Colon (tissue), 2 donors: Measurements from ENCODE around the gene HDAC9.

Experiments used
- FAIRE-seq: peaks from 2 replicates; lab custom pipeline; 2012; peaks lifted over from hg19 to GRCh38; lab: Jason Lieb, UNC
- donor health status: control.
- donor health status: control.

The HDAC9 gene

DNA sequence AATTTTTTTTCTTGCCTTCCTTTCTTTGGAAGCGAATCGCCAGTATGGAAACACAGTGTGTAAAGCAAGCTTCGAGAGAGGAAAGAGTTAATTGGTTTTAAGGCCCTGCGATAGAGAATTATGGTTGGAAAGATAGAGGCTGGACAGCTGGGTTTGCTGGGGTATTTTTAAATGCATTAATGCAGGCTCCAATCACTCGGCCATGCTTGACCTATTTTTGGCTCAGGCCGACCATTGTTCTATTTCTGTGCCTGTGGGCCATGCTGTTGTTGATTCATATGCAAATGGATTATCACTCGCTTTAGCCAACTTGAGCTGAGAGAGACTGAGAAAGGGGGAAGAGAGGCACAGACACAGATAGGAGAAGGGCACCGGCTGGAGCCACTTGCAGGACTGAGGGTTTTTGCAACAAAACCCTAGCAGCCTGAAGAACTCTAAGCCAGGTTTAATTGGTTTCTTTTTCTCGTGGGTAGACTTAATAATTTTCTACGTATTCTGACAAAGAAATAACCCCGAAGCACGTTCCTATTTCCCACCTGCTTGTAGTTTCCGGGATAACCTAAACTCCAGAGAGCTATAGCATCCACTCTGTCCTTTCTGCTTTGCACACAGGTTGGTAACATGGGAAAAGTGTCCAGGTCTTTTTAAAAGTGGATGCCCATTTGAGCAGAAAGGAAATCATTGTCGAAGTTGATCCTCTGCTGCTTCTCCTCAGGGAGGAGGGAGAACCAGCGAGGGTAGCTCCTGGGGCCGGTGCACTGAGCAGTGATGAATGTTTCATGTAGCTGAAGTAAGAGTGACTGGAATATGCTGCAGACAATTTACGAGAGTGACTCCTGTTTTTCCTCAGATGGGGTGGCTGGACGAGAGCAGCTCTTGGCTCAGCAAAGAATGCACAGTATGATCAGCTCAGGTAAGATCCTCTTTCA is at the start of gene HDAC9:
Gene HDAC9 (plus strand): TSS at position 338 of the 929 bp plus-strand sequence. CDS start 554 bp downstream, at position 892.
- FAIRE-seq = no peak

DNA sequence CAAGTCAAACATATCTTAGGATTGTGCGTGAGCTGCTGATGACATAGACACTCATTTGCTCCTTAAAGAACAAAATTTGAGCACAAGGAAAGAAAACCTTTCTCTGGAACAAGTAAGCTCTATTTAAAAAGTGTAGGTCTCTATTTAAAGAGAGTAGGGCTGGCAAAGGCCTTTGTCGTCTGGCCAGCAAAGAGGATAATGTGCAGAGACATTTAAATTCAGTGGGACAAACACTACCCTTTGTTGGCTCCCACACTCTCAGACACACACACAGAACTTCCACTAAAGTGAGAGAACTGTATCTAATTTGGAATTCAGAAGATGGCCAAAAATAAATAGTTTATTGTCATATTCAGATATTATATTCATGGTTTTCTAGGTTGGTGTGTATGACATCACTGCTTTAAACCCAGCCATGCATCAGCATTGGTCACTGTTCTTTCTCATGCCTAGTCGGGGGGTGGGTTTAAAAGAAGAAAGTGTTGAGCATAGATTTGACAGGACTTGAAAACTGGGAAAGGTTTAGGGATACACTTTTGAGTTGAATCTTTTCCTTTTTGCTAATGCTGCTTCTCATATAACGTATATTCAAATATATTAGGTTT is 49.5 kb upstream of the HDAC9 start:
- FAIRE-seq = no peak

DNA sequence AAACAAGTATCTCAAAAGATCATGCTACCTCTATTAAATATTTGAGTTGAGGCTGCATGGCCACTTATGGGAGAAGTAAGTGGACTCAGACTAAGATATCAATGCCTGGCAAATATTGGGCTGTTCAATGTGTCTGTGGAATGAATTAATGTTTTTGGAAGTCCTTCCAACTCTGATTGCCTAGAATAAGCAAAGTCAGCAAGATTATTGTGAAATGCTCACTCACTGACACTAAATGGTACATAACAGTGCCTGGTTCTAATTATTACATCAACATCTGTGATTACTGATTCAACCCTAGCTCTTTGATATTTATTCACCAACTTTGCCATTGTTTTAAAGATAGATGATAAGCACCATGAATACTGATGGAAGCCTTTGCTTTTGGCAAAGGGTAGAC is 45.5 kb upstream of the HDAC9 start:
- no peak for FAIRE-seq

DNA sequence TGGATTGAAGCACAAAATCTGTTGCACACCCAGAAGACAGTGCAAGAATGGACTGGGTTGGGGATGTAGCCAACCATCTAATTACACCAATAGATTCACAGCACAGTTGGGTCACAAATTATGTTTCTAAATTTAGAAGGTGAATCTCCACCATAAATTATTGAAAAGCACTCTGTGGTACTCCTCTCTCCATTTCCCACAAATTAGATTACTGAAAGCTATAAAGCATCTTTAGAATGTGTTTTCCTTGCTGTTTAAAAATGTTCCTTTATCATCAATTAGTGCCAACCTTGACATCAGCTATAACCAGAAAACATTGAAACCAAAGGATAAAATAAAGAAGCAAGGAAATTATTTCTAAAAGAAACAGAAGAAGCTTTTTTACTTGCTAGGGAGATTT is 39.9 kb upstream of the HDAC9 start:
- FAIRE-seq = no peak

DNA sequence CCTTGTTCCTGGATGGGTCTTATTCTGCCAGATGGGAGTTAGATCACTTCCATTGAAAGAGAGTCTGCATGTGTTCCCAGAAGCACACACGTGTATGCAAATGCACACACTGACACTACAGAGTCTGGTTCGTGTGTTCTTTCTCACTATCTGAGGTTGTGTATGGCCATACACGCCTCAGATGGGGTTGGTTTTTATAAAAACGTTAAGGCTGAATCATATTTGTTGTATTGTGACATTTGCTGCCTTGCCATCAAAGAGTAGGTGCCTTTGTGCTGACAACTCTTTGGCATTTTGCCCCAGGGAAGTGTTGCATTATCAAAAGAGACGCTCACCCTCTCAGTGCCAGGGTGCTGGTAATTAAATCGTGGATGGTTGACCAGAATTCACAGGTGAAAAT is 37.7 kb upstream of the HDAC9 start:
- FAIRE-seq = no peak

DNA sequence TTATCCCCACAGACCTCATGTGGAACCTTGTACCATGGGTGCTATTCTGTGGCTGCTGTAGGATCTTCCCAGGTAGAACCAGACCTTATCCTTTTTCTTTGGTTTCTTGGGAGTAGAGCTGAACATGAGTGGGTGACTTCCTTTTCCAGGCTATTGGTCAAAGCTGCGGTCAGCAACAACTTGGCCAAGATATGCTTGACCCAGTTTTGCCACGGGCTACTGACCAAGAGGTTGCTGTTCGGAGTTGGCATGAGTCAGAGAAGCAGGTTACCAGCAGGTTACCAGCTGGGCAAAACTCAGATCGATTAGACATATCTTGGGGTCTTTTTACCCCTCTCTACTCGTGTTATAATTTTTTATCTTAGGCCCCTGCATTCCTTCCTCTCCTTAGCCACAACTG is 36.7 kb upstream of the HDAC9 start:
- FAIRE-seq = no peak

DNA sequence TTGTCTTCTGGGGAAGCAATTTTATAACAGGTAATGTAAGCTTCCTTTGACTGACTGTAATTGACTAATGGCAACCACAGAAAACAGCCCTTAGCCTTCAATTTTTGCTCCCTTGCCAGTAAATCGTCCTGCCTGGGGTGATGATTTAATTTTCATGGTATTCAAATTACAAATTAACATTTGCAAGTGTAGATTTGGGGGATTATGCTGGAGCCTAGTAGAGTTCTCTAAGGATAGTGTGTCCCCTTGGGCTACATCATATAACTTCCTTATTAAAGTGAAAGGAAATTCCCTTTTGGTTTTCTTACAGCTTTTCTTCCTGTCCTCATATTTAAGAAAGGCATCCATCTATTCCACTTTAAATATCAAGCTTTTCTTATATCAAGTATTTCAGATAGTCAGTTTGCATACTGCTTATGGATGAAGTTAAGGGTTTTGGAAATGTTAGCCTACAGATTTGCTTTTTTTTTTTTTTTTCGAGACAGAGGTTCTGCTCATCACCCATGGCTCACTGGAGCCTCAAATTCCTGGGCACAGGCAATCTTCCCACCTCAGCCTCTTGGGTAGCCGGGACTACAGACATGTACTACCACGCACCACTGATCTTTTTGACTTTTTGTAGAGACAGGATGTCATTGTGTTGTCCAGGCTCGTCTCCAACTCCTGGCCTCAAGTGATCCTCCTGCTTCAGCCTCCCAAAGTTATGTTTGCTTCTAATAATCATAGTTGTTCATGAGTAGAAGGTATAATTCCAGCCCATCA is 35.9 kb upstream of the HDAC9 start:
- FAIRE-seq = no peak

DNA sequence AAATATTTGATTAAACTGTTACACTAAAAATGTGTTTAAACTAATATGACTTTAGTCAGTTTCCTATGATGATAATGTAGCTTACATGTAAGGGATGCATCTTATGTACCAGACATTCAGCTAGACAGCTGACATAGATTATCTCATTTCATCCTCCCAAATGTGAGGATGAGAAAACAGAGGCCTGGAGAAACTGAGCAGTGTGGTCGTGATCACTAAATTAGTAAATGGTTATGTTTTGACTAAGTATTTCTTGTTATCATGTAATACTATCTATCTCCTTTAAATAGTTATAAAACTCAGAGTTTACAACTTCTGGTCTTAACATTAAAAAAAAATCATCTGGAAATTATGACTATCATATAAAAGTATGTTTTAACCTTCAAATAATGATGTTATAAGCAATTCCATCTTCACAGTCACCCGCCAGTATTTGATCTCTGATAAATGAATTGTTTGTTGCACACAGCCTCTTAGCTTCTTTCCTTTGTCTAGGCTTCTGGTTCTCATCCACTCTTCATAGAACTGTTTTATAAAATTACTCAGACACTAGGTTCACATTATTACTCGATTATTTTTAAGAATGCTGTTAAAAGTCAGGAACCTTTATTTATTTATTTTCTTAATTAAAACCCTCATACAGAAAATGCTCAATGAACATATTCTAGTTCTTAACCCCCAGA is 33.6 kb upstream of the HDAC9 start:
- no peak for FAIRE-seq

DNA sequence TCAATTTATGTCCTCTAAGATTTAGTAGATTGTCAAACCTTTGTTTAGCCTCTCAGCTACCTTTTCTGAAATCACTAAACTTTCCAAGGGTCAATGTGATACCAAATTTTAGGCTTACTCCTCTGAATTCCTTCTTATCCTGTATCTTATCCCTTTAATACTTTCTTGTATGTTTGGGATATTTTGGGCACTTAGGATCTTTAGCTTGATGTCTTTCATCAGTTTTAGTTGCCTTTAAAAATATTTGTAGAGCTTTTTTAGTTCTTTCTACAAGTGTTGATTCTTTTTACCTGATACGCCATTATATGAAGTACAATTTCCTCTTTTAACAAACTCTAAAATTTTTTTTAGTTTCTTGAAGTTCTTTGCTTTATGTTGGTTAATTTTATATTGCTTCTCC is 30.7 kb upstream of the HDAC9 start:
- FAIRE-seq = no peak

DNA sequence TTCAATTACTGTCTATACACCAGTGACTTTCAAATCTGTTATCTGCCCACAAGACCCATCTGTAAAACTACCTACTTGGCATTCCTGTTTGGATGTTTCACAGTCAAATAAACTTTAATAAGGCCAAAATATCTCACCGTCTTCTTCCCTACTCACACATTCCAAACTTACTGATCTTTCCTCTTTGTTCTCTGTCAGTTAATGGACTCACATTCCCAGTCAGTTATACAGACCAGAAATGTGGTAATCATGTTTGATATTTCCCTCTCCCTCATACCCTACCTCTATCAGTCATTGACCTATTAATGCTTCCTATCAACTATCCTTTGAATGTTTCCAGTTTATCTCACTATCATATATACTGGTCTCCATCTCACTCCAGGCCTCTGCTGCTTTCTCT is 28.5 kb upstream of the HDAC9 start:
- no peak for FAIRE-seq

DNA sequence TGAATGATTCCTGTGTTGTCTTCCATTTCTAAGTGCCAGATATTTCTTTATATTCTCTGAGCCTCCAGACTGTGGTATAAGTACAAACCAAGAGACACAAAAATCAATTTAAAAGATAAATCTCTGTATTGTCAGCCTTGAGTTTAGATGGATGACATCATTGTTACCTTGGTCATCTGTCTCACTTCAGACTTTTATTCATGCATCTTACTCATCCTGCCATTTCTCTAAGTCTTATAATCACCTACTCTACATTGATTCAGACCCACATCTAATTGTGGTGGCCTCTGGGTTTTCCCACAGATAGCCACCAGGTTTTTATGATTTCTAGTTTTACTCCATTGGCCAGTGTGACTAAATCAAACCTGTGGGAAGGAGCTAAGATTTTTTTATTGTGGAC is 26.8 kb upstream of the HDAC9 start:
- no peak for FAIRE-seq

DNA sequence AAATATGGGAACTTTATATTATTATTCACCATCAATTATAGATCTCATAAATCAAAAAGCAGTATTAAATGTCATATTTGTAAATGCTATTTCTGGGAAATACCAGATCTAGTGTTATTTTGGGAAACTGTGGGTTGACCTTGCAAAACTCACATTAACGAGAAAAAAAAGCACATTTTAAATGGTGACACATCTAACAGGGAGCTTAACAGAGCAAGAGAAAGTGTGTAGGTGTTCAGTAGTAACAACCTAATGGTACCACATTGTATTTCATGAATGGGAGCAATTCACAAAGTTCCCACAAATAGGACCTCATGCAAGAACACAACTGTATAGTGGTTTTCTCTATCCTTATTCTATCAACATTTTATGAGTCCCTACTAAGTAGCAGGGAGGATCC is 26.2 kb upstream of the HDAC9 start:
- no peak for FAIRE-seq

DNA sequence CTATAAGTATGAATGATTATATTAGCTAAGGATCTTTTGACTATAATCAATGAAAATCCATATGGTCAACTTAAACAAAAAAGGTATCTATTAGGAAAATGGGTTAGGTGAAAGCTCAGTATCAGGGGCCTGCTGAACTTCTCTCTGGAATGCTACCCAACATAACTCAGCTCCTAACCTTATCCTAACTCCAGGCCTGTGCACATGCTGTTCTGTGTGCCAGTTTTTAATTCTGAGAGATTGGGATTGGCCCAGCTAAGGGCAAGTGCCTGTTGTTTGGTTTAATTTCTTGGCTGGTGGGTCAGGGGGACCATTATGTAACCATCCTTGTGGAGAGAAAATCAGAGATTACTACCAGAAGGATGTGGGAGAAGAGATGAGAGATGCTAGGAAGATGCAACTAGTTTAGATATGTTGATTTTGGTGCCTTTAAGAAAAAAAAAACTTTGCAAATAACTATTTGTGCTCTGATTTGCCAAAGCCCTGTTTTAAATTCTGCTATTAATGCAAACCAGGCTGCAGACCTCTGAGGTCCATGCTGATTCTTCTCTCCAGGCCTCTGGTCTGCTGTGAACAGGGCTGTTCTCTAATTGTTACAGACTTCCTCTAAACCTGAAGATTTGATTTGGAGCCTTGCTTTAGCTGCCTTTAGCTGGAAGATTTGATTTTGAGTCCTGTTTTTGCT is 23.9 kb upstream of the HDAC9 start:
- no peak for FAIRE-seq

DNA sequence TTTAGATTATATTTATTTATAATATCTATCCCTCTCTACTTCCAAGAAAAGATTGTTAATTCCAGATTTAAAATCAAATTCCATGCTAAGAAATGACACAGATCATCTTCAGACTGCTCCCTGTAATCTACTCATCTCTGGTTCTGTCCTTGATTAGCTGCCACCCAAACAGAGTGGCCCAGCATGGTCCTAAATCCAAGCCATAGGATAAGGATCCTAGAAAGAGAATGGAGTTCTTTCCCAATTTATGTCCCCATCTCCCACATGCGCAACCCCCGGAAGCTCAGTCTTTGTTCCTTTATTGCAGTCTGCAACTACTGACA is 23.4 kb upstream of the HDAC9 start:
- no peak for FAIRE-seq

DNA sequence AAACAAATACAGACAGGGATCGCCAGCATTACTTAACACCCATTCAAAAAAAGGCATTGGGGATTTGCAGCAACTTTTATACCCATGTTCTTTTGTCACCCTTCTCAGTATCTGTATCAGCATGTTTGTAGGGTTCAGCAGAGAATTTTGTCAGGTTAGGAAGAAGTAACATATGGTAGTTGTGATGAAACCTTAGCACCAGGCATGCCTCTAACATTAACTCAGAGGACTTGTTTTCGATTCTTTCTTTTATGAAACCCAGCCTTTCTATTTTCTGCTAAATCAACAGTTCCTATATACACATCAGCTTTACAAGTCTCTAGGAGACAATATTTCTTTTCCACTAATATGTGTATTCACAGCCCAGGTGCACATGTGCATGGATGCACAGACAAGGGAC is 22.4 kb upstream of the HDAC9 start:
- FAIRE-seq = no peak

DNA sequence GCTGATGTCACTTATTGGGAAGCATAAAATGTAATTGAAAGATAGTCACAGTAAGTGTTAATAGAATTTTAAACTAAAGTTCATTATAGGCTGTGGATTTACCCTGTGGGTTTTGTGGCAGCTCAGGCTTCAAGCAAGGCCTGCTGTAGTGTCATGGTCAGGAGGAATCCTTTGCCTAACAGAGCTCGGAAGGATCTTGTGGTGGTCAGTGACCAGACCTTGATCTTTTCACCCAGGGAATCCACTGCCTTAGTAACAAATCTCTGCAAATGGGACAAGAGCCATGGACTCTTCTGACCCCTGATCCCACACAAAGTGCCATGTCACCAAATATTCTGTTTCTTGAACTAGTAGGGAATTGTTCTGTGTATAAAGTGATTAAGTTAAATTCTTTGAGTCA is 20.6 kb upstream of the HDAC9 start:
- FAIRE-seq = no peak

DNA sequence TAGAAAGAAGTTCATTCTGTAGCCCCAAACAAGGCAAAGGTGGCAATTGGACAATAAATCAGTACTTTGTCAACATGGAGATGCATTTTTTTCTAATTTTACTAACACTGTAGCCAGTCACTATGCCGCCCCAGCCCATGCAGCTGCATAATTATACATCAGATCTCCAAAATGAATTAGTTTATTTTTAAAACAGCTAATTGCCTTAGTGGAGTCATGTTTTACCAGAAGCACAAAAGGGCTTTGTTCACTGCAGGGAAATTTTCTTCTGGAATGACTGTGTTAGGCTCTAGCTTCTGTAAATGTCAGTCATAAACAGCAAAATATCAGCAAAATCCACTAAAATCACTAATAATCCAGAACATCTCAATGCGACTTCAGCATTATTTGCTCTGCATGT is 20.1 kb upstream of the HDAC9 start:
- FAIRE-seq = no peak

DNA sequence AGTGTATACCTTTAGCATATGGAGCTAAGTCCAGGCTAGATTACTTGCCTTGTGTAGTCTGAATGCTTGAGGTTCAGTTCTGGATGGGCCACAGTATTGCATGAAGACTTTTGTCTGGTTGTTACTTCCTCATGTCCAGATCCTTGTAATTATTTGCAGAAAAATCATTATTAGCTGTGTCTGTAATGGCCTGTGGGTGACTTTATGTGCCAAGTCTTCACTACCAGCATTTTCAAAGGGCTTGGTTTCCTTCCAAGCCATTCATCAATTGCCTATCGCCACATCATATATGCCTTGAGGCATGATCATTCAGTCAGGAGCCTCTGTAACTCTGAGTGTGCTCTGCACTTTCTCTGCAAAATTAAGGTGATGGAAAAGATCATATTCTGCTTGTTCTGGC is 13.8 kb upstream of the HDAC9 start:
- no peak for FAIRE-seq

DNA sequence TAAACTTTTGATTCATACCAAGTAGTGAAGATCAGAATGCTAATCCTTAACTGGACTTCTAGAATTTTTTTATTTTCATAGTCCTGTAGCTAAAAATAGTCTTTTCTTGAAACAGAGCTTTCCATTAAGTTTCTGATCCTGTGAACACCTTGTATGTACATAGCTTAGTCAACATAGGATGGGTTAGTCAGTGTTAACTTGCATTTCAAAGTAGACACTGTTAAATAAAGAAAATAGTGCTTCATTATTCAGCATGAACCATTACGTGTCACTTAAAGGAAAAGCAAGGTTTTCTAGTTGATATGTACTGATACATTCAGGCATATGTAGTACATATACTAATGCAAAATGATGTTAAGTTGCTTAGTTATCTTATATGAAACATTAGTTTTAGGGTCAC is 7.5 kb upstream of the HDAC9 start:
- no peak for FAIRE-seq

DNA sequence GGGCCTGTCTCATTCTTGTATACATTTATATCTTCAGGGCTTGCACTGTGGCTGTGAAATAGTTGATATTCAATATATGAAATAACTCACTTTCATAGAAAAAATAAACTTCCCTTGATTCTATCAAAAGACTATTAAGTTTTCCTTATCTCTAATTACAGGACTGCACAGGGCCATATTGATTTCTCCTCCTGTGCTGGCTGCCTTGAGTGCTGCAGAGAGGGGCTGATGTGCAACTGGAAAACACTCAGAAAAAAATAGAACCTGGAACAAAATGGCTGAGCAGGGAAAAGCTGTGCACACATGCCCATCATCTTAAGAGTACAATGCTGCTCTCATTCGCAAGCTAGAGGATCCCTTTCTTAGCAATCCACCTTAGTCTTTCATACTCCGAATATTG is 5.9 kb upstream of the HDAC9 start:
- no peak for FAIRE-seq

DNA sequence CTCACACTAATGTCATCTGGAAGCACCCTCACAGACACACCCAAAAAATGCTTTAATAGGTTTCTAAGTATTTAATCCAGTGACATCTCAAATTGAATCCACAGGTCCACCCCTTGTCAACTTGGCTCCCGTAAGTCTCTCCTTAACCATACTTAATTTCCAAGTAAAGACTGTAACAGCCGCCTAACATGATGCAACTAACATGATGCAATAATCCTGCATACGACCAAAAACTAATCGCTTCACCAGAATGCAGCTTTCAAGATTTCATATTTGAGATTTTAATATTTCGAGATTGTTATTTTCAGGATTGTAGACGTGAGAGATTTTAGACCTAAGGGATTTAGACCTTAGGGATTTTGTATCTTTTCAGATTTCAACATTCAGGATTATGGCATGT is 3.7 kb upstream of the HDAC9 start:
- no peak for FAIRE-seq

DNA sequence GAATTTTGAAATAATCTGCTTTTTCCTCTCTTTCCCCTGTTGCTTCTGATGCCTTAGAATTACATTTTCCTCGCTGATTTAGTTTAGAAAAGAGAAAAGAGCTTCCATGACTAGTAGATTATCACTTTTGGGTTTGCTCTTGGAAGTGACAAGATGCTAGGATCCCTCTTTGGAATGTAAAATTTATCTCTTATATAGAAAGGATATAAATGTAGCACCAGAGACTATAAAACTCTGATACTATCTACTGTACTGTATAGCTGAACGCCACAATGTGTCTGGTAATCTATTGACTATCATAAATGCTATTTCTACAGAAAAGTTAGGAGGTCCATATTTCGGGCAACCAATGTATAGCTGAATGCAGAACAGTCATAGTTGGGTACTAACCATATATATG is 1.1 kb upstream of the HDAC9 start:
- FAIRE-seq = no peak
